H1 (cell line): ENCODE results near the gene RRN3. TPM values are rescaled to one million over a fixed set of nuclear protein-coding genes. Genes with fewer than 3 reads are reported as not detected.
A peak's percentile ranks its signal among the peaks of the same experiment; 100 is the strongest.
"Not testable (repeated sequence)": the region's sequence is repeated elsewhere in the genome, so short reads cannot be mapped to it uniquely, and the experiment has no call there.

Source experiments
- CTCF ChIA-PET: fragments of 300-600 bp; sonication (Branson Sonifier 250); formaldehyde crosslinking; loops from one replicate; lab custom pipeline; 2021; ENCODE audit not compliant: partially characterized antibody; lab: Charles Lee
- POLR2A ChIA-PET: fragments of 300-600 bp; sonication (Branson Sonifier 250); formaldehyde crosslinking; loops from one replicate; lab custom pipeline; 2021; ENCODE audit warnings: inconsistent platforms; ENCODE audit not compliant: partially characterized antibody; lab: Charles Lee
- DNase-seq, 2 experiments: peaks; one replicate each; pipeline versions ENCODE4 v3.0.0 to v3.0.0-alpha.2; 2010 to 2022; ENCODE audit warnings: low spot score in 2 of 2, low read depth in 1 of 2, mixed read lengths in 1 of 2
- FAIRE-seq: peaks from 2 replicates; lab custom pipeline; 2011; peaks lifted over from hg19 to GRCh38; lab: Jason Lieb, UNC
- H2AFZ ChIP-seq: 2 replicates; pipeline ENCODE4 v1.8.1; 2012; ENCODE audit warnings: low read length, inconsistent platforms
- H2AK5ac ChIP-seq: 2 replicates; pipeline ENCODE4 v1.6.1; 2013; ENCODE audit warnings: low read depth, low read length
- H2BK120ac ChIP-seq: replicated peaks from 2 replicates; pipeline ENCODE3; 2013; ENCODE audit warnings: low read depth, low read length, inconsistent platforms
- H2BK12ac ChIP-seq: 2 replicates; pipeline ENCODE4 v1.6.1; 2013; ENCODE audit warnings: low read depth, low read length
- H2BK15ac ChIP-seq: 2 replicates; pipeline ENCODE4 v1.6.1; 2013; ENCODE audit warnings: low read length
- H2BK20ac ChIP-seq: 2 replicates; pipeline ENCODE4 v1.6.1; 2013; ENCODE audit warnings: low read length
- H2BK5ac ChIP-seq: 2 replicates; pipeline ENCODE4 v1.6.1; 2013; ENCODE audit warnings: low read depth, low read length
- H3K14ac ChIP-seq: 2 replicates; pipeline ENCODE4 v1.6.1; 2013; ENCODE audit warnings: inconsistent platforms; ENCODE audit not compliant: insufficient read length
- H3K18ac ChIP-seq: 2 replicates; pipeline ENCODE4 v1.6.1; 2013; ENCODE audit warnings: low read length; ENCODE audit errors: extremely low read depth
- H3K23ac ChIP-seq: 2 replicates; pipeline ENCODE4 v1.6.1; 2013; ENCODE audit warnings: inconsistent platforms; ENCODE audit not compliant: insufficient read length
- H3K23me2 ChIP-seq: 2 replicates; pipeline ENCODE4 v1.6.1; 2013; ENCODE audit warnings: low read depth, low read length
- H3K27ac ChIP-seq: 2 replicates; pipeline ENCODE4 v1.6.1; 2011; ENCODE audit warnings: low read depth, low read length, inconsistent platforms
- H3K27me3 ChIP-seq, 4 experiments: replicated peaks in 1 of 4; 1 replicate in 1 of 4; 2 replicates in 3 of 4; pipeline versions ENCODE4 v1.6.1 to v1.8.1; 2011 to 2013; ENCODE audit warnings: low read length in 3 of 4, mild to moderate bottlenecking in 3 of 4, inconsistent platforms in 2 of 4, mixed read lengths in 2 of 4, moderate library complexity in 1 of 4; ENCODE audit not compliant: control insufficient read depth in 3 of 4, insufficient read depth in 3 of 4; ENCODE audit errors: extremely low read depth in 1 of 4
- H3K36me3 ChIP-seq, 4 experiments: 2 replicates each; pipeline versions ENCODE4 v1.6.1 to v1.8.1; 2011 to 2013; ENCODE audit warnings: mild to moderate bottlenecking in 4 of 4, low read length in 3 of 4, moderate library complexity in 2 of 4, control low read depth in 1 of 4, inconsistent platforms in 1 of 4; ENCODE audit not compliant: insufficient read depth in 4 of 4, control insufficient read depth in 2 of 4
- H3K4ac ChIP-seq: replicated peaks from 2 replicates; pipeline ENCODE3; 2013; ENCODE audit warnings: low read length, low read depth, mixed read lengths, inconsistent platforms; ENCODE audit not compliant: insufficient read length
- H3K4me1 ChIP-seq, 4 experiments: replicated peaks in 1 of 4; 1 replicate in 1 of 4; 2 replicates in 3 of 4; pipeline versions ENCODE4 v1.6.1 to v1.8.1; 2011 to 2013; ENCODE audit warnings: low read length in 3 of 4, inconsistent platforms in 2 of 4, mixed read lengths in 1 of 4; ENCODE audit not compliant: insufficient read depth in 4 of 4, control insufficient read depth in 3 of 4
- H3K4me2 ChIP-seq, 2 experiments: 2 replicates each; pipeline versions ENCODE4 v1.6.1 to v1.8.1; 2011 to 2013; ENCODE audit warnings: low read depth in 2 of 2, low read length in 2 of 2, control low read depth in 1 of 2, inconsistent platforms in 1 of 2, mild to moderate bottlenecking in 1 of 2; ENCODE audit not compliant: insufficient read depth in 1 of 2
- H3K4me3 ChIP-seq, 4 experiments: fragments of 200-600, 300-600 bp in 1 of 4; sonication (generic), shearing (Covaris generic), sonication (Bioruptor Twin) in 1 of 4; 2 replicates each; pipeline versions ENCODE4 v1.5.1 to v1.8.1; 2011 to 2016; ENCODE audit warnings: low read length in 4 of 4, low read depth in 3 of 4, control low read depth in 2 of 4, inconsistent platforms in 2 of 4, mild to moderate bottlenecking in 2 of 4, mixed read lengths in 1 of 4, moderate library complexity in 1 of 4; ENCODE audit not compliant: insufficient read depth in 2 of 4; ENCODE audit errors: extremely low read depth in 1 of 4
- H3K56ac ChIP-seq: replicated peaks from 2 replicates; pipeline ENCODE3; 2013; ENCODE audit warnings: low read depth, mild to moderate bottlenecking, mixed read lengths, low read length, inconsistent platforms; ENCODE audit not compliant: insufficient read length
- H3K79me1 ChIP-seq: 2 replicates; pipeline ENCODE4 v1.6.1; 2013; ENCODE audit warnings: low read depth, low read length, control low read depth
- H3K79me2 ChIP-seq, 2 experiments: 2 replicates each; pipeline versions ENCODE4 v1.6.1 to v1.8.1; 2012 to 2013; ENCODE audit warnings: low read length in 2 of 2, mild to moderate bottlenecking in 2 of 2, inconsistent platforms in 1 of 2; ENCODE audit not compliant: insufficient read depth in 2 of 2, control insufficient read depth in 1 of 2
- H3K9ac ChIP-seq, 4 experiments: replicated peaks in 1 of 4; 1 replicate in 1 of 4; 2 replicates in 3 of 4; pipeline versions ENCODE4 v1.6.1 to v1.8.1; 2011 to 2013; ENCODE audit warnings: low read depth in 3 of 4, low read length in 3 of 4, control low read depth in 2 of 4, mild to moderate bottlenecking in 2 of 4, moderate library complexity in 2 of 4, inconsistent platforms in 1 of 4; ENCODE audit errors: extremely low read depth in 1 of 4
- H3K9me3 ChIP-seq, 2 experiments: 2 replicates each; pipeline versions ENCODE4 v1.6.1 to v1.8.1; 2012 to 2013; ENCODE audit warnings: mild to moderate bottlenecking in 2 of 2, moderate library complexity in 2 of 2, control low read depth in 1 of 2, inconsistent platforms in 1 of 2, low read depth in 1 of 2, low read length in 1 of 2, mixed read lengths in 1 of 2; ENCODE audit not compliant: insufficient read depth in 2 of 2
- H4K20me1 ChIP-seq, 2 experiments: replicated peaks in 1 of 2; 2 replicates each; pipeline versions ENCODE3 to v1.8.1; 2011 to 2013; ENCODE audit warnings: inconsistent platforms in 2 of 2, low read length in 2 of 2, mild to moderate bottlenecking in 1 of 2; ENCODE audit not compliant: insufficient read depth in 2 of 2, control insufficient read depth in 1 of 2
- H4K5ac ChIP-seq: 2 replicates; pipeline ENCODE4 v1.6.1; 2013; ENCODE audit warnings: low read length, low read depth, mixed read lengths, inconsistent platforms; ENCODE audit not compliant: insufficient read length
- H4K8ac ChIP-seq: 2 replicates; pipeline ENCODE4 v1.8.0; 2013; ENCODE audit warnings: mild to moderate bottlenecking, moderate library complexity, low read length, inconsistent platforms; ENCODE audit not compliant: insufficient read depth; ENCODE audit errors: extremely low read depth
- H4K91ac ChIP-seq: replicated peaks from 2 replicates; pipeline ENCODE3; 2013; ENCODE audit warnings: low read length, mixed read lengths, inconsistent platforms; ENCODE audit not compliant: insufficient read length
- WGBS, 2 experiments: shearing (Covaris generic) in 1 of 2; methylation state at CpG; one replicate each; pipeline versions ENCODE4 v1.1.6 to v1.1.7; 2013 to 2015; ENCODE audit warnings: low lambda C conversion rate in 2 of 2, mixed read lengths in 2 of 2, inconsistent platforms in 1 of 2, low coverage in 1 of 2, missing lambda C conversion rate in 1 of 2; ENCODE audit not compliant: insufficient replicate concordance in 2 of 2, insufficient coverage in 1 of 2, insufficient read length in 1 of 2; ENCODE audit errors: extremely low coverage in 1 of 2, missing lambda C conversion rate in 1 of 2; 5-methylcytosine and 5-hydroxymethylcytosine counted together
- polyA plus RNA-seq, 7 experiments: library from polyadenylated mRNA; depleted of rRNA in 3 of 7; stranded (reverse) in 5 of 7; unstranded in 2 of 7; fragments of >200 nt in 5 of 7; fragments of 200-250 nt in 2 of 7; gene quantifications; 1 replicate in 5 of 7; 2 replicates in 1 of 7; 4 replicates in 1 of 7; pipeline versions ENCODE4 v1.2.1 to v1.2.3, GENCODE V29; 2011 to 2013; ENCODE audit warnings: missing spikeins in 2 of 7, mixed read lengths in 2 of 7
- total RNA-seq: library from RNA; stranded (reverse); fragmentation: NEBNext Ultra II Directional; extraction: Animal tissue kit (Norgen Biotek cat#: 25700); gene quantifications from 2 replicates; pipeline ENCODE4 v1.2.1, GENCODE V29; 2021

RRN3 gene
- total and polyA plus RNA-seq, 2 of the 8 experiments (the other 6 are each of a cell fraction or from before 2014, with no cell fraction given): 15.1 to 26.0 TPM

DNA sequence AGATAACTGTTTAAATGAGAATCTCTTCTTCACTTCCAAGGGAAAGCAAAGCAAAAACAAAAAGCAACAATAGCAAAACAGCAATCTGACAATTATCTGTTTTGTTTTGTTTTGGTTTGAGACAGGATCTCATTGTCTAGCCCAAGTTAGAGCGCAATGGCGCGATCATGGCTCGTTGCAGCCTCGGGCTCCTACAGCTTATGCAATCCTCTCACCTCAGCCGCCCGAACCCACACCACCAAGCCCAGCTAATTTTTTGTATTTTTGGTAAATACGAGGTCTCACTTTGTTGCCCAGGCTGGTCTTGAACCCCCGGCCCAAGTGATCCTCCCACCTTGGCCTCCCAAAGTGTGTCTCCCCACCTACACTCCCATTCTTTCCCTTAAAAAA lies 2.5 kb upstream of the RRN3 start:
- not testable (repeated sequence) for H3K56ac ChIP-seq, FAIRE-seq

DNA sequence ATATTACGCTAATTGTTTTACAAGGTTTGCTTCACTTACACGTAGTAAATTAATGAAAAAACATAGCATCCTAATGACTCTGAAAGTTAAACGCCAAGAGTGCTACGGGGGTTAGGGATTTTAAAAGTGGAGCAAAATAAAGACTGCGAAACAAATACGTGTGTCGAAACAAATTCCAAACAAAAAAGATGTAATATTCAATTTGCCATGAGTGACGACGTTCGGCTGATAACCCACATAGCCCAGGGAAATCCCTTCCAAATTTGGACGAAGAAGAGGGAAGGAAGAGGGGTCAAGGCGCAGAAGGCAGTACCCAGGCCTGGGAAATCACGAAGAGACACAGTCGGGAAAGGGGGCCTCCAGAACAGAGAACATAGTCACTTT lies 509 bp downstream of the RRN3 start:
- not testable (repeated sequence) for H2BK12ac ChIP-seq, H3K4me1 ChIP-seq, H3K4ac ChIP-seq, H4K5ac ChIP-seq, H3K23ac ChIP-seq, H2AK5ac ChIP-seq, H3K9me3 ChIP-seq, H2AFZ ChIP-seq, H3K56ac ChIP-seq, H2BK5ac ChIP-seq, H2BK120ac ChIP-seq, H4K91ac ChIP-seq, H4K20me1 ChIP-seq, H3K23me2 ChIP-seq, H3K14ac ChIP-seq, H3K18ac ChIP-seq, H3K27me3 ChIP-seq, H3K79me1 ChIP-seq, H2BK20ac ChIP-seq, FAIRE-seq, H2BK15ac ChIP-seq, DNase-seq
- H3K79me2 ChIP-seq: peaks cover 4 to 15% of the 10 kb centered on the region in 2 experiments; a peak in 2 of 4 replicates
- peak overlapping the region; percentile 75 to 98 (median 80) for H3K4me3 ChIP-seq
- peak overlapping the region; percentile 75 to 100 (median 92) for H3K9ac ChIP-seq
- WGBS, 2 experiments: 19% methylated on average over 11 of the region's 14 CpGs; no CpG with 5 or more reads in 1 of the 2 experiments
- POLR2A ChIA-PET: interaction anchor here (0.7 to 2.5 kb wide), 11 partner anchors 9 to 461 kb away, joined by 3 to 11 read pairs (median 4); partner anchors contain the start of genes BFAR and NTAN1
- peak overlapping the region; percentile 93; the same call in 1 of the 2 replicates for H4K8ac ChIP-seq
- peaks cover 0 to 14% (median 5%) of the 10 kb centered on the region in 4 experiments; a peak in 3 of 8 replicates for H3K36me3 ChIP-seq
- peak overlapping the region; percentile 88; the same call in 1 of the 2 replicates for H3K27ac ChIP-seq
- CTCF ChIA-PET: interaction anchor here (0.6 kb wide), 1 partner anchor 53 kb away, joined by 3 read pairs; no protein-coding TSS in a partner anchor
- H3K4me2 ChIP-seq: peak overlapping the region; percentile 63 to 75

More for the DNA sequence above, 2.5 kb upstream of the RRN3 start:
- H2BK5ac ChIP-seq, H3K14ac ChIP-seq, H3K9me3 ChIP-seq, H2BK12ac ChIP-seq, H3K18ac ChIP-seq, H3K9ac ChIP-seq, H4K5ac ChIP-seq, H4K91ac ChIP-seq, H4K20me1 ChIP-seq, H3K23ac ChIP-seq, H4K8ac ChIP-seq, H2BK15ac ChIP-seq, H3K4me3 ChIP-seq, H3K36me3 ChIP-seq, H2AK5ac ChIP-seq, CTCF ChIA-PET, H2BK120ac ChIP-seq, H2AFZ ChIP-seq, DNase-seq, H3K4me1 ChIP-seq, H2BK20ac ChIP-seq, H3K4ac ChIP-seq, H3K27me3 ChIP-seq, H3K27ac ChIP-seq, H3K23me2 ChIP-seq, POLR2A ChIA-PET, H3K4me2 ChIP-seq, H3K79me1 ChIP-seq: not testable (repeated sequence)
- 94% methylated on average over 9 of the region's 9 CpGs; no CpG with 5 or more reads in 1 of the 2 experiments for WGBS, 2 experiments
- H3K79me2 ChIP-seq: peaks cover 4 to 15% of the 10 kb centered on the region in 2 experiments; a peak in 2 of 4 replicates
